HPDE6-E6E7 (cell line): ENCODE results near the gene OVCA2.

Experiments
- DNase-seq: peaks from one replicate; pipeline ENCODE4 v3.0.0; 2011; ENCODE audit warnings: missing footprints; ENCODE audit errors: extremely low spot score

Gene OVCA2

DNA sequence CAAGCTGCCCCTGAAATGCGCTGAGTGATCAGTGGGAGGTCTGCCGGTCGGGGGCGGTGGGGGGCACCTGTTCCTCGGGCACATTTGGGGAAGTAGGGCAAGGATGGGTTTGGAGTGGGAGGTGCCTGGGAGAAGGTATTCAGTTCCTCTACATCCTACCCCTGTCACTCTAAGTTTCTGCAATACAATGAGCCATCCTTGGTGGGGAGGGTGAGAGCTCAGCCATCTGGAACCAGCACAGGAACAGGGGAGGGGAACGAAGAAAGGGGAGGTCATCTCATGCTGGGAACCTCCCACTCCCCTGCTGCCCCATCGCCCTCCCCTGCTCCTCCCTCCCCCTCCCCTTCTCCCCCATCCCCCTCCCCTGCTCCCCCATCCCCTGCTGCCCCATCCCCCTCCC, 7.7 kb upstream of the OVCA2 start:
- DNase-seq = no peak

DNA sequence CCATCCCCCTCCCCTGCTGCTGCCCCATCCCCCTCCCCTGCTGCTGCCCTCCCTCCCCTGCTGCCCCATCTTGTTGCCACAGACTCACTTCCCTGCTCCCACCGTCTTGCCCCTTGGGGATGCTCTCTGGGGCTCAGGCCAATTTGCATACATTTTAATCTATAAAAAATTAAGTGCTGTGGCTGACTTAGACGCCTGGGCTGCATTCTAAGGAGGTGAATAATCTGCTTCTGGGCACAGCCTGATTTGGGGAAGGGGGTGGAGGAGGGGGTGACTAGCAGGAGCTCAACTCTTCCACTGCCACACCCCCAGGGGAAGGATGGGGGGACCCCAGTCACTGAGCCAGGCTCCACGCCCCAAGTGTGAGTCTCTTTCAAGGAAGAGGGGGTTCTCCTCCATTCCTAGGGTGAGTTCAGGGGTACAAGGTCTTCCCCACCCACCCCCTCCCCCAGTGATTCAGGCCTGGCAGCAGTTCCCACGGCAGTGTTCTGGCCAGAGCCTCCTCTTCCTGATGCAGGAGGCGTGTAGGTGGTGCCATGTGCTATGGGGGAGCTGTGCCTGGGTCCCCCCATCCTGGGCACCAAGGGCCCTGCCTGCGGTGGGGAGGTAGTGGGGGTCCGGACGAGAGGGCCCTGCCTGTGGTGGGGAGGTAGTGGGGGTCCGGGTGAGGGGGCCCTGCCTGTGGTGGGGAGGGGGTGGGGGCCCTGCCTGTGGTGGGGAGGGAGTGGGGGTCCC, 6.8 kb upstream of the OVCA2 start:
- DNase-seq = no peak

DNA sequence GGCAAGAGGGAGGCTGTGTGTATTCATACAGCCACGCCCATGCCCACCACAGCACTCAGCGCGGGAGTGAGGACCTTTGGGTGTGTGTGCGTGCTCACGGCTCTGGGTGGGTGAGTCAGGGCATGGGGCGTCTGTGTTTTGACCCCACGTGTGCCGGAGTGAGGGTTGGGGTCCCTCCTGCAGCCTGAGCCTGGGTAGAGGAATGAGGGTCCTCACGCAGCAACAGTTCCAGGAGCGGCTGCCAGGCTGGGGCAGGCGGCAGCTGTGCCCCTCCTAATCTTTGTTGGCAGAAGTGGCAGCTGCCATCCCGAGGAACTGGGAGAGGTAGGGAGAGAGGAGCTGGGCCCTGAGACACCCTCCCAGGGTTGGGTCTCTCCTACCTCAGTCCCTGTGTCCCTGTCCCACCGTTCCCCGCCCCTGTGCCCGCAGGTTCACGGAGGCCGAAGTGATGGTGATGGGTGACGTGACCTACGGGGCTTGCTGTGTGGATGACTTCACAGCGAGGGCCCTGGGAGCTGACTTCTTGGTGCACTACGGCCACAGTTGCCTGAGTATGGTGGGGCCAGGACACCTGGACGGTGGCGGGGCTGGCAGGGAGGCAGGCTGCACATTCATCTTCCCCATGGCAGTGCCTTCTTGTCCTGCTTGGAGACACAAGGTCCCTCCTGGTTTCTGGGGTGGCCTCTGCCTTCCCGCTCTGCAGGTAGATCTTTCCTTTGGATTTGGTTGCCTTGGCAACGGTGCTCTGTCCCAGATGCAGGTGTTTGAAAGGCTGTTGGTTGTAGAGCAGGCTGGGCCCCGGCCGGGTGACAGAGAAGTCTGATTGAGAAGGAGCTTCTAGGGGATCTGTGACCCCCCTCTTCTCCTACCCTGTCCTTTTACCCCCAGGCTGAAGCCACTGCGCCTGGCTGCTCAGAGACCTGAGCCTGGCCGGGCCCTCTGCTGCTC, 6.0 kb upstream of the OVCA2 start:
- no peak for DNase-seq

DNA sequence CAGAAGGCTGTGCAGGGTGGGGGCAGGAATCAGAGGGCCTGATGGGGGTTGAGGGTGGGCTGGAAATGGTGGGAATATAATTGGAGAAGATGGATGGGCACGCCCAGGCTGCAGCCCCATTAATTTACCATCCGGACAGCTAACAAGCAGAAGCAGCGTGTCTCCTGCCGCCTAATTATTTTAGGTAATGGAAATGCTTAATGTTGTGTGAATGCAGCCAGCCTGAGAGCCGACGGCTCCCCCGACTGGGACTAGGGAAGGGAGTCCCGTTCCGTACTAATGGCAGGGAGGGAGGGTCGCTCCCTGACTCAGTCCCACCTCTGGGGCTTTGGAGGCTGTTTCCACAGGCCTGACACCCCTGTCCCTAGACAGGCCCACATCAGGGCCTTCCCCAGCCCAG, 4.7 kb upstream of the OVCA2 start:
- DNase-seq = no peak

DNA sequence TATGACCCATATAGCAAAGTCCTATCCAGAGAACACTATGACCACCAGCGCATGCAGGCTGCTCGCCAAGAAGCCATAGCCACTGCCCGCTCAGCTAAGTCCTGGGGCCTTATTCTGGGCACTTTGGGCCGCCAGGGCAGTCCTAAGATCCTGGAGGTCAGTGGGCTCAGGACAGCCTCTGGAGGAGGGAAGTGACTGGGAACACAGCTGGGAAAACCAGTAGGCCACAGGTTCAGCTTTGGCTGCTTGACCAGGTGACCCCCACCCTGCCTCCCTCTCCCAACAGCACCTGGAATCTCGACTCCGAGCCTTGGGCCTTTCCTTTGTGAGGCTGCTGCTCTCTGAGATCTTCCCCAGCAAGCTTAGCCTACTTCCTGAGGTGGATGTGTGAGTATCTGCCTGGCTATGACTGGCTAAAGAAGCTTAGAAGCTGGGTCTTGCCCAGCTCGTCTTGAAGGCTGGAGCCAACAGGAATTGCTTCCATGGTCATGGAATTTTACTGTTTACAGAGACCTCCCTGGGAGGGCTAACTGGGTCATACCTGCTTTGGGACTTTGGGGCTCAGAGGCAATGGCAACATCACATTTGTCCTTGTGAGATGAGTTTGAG, 1.5 kb upstream of the OVCA2 start:
- no peak for DNase-seq

DNA sequence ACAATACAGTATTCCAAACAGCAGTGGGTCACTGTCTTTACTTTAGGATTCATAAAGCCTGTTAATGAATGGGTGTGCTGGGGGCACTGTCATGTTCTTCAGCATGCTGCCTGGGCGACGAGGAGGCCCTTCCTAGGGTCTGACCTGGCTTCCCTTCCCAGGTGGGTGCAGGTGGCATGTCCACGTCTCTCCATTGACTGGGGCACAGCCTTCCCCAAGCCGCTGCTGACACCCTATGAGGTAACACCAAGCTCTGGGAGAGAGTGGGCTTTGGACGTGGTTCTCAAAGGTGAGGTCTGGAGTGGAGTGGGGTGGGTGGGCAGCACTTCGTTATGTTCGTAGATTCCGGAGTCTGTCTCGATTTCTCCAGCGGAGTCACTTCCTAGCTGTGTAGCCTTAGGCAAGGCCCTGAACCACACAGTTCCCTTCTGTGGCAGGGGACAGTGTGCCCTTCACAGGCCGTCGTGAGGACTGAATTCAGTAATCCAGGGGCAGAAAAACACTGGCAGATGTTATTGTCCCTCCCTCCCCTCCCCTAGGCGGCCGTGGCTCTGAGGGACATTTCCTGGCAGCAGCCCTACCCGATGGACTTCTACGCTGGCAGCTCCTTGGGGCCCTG, 771 bp upstream of the OVCA2 start:
- no peak for DNase-seq

DNA sequence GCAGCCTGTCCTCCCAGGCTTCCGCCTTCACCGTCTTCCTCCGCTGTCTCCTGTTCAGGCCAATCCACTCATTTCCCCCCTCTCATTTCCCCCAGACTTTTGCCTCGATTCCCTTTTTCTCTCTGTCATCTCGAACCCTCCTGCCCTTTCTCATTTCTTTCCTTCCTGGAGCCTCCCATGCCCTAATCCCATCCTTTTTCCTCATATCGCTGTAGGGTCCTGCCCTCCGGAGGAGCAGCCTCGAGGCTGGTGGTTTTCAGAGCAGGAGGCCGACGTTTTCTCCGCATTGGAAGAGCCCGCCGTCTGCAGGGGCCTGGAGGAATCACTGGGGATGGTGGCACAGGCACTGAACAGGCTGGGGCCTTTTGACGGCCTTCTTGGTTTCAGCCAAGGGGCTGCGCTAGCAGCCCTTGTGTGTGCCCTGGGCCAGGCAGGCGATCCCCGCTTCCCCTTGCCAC, 597 bp downstream of the OVCA2 start:
- no peak for DNase-seq

DNA sequence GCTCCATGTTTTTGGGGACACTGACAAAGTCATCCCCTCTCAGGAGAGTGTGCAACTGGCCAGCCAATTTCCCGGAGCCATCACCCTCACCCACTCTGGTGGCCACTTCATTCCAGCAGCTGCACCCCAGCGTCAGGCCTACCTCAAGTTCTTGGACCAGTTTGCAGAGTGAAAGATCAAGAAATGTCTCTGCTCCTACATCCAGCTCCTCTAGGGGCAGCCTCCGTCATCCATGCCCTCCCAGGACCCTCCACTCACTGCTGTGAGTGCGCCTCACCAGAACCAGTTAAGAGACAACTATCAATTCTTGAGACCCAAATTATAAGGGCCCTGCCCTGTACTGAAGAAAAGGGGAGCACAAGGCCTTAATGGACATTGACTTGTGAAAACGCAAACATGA, 1.1 kb downstream of the OVCA2 start:
- DNase-seq = no peak

DNA sequence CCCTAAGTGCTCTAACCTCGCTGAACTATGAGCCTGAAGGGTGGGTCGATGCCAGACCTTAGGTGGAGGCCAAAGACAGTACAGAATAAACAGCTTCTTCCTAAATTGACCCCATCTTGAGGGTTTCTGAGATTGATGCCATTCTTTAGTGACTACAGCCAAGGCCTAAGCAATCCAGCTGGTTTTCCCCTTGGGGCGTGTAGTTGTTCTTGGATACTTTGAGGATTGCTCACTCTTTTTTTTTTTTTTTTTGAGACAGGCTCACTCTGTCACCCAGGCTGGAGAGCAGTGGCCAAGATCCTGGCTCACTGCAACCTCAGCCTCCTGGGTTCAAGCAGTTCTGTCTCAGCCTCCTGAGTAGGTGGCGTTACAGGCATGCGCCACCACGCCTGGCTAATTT, 2.0 kb downstream of the OVCA2 start:
- no peak for DNase-seq

DNA sequence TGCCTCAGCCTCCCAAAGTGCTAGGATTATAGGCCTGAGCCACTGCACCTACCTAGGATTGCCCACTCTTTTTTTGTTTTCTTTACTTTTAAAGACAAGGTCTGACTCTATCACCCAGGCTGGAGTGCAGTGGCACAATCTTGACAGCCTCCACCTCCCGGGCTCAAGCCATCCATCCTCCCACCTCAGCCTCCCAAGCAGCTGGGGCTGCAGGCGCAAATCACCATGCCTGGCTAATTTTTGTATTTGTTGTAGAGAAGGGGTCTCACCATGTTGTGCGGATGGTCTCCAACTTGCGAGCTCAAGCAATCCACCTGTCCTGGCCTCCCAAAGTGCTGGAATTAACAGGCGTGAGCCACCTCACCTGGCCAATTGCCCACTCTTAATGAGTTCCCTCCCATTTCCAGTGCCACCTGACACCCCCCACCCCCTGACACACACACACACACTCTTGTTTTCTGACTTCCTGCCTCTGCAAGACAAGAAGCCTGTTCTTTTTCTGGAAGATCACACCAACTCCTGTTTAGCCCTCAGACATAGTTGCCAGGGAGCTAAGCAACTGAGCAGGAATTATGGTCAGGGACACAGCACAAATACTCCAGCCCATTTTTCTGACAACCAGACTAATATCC, 2.6 kb downstream of the OVCA2 start:
- no peak for DNase-seq

DNA sequence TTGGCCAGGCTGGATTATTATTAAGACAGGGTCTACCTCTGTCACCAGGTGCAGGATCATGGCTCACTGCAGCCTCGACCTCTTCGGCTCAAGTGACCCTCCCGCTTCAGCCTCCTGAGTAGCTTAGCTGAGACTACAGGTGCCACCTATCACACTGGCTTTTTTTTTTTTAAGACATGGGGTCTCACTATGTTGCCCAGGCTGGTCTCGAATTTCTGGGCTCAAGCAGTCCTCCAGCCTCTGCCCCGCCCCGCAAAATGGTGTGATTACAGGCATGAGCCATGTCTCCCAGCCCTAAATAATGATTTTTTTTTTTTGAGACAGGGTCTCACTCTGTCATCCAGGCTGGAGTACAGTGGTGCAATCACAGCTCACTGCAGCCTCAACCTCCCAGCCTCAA, 5.8 kb downstream of the OVCA2 start:
- DNase-seq = no peak

DNA sequence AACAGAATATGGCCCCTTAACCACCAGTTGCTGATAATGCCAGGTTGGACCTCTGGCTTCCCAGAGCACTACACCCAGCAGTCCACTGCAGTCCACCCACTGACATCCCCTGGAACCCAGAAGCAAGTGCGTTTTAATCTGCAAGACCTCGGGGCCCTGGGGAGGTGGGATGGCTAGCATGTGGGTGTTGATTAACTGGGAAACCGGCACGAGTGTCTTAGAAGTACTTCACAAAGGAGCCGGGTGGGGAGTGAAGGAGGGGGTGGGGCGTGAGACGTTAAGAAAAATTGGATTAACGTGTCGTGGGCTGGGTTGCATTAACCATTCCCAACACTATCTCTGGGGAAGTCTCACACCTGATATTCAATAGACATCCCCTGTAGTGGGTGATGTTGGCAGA, 7.0 kb downstream of the OVCA2 start:
- DNase-seq = no peak

DNA sequence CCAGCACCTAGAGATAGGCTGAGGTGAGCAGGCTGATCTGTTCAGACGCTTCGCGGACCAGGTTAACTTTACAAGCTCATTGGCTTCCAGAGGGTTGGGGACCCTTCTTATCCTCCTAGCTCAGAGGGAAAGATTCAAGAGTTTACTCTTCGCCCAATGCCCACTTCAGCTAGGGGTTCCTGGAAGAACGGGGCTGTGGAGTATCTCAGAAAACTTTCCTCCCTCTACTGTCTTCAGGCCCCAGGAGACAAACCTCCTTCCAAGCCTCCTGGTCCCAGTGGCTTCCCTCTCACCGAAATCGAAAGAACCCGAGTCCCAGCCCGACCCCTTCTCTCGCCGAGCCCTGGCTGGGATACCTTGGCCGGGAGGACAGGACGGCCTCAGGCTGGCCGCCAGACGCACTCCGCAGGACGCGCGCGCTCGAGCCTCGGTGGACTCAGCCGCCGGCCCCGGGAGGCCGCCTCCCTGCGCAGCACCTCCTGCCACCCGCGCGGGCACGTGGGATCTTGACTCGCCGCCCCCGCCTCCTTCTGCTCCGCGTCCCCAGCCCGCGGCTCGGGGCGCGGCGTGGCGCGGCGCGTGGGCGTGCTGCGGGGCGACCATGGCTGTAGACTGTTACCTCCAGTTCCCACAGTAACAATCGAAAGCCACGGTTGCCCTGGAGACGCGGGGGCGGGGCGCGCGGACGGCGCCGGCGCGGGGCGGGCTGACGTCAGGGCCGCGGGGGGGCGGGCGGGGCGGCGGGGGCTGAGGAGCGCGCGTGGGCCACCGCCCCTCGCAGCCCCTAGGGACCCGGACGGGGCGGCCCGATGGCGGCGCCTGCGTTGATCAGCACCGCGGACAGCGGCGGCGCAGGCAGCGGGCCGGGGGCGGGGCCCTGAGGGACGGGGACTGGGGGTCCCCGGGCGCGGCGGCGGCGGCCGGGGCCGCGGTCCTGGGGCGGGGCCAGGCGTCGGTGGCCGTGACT, 7.8 kb downstream of the OVCA2 start:
- DNase-seq = no peak

DNA sequence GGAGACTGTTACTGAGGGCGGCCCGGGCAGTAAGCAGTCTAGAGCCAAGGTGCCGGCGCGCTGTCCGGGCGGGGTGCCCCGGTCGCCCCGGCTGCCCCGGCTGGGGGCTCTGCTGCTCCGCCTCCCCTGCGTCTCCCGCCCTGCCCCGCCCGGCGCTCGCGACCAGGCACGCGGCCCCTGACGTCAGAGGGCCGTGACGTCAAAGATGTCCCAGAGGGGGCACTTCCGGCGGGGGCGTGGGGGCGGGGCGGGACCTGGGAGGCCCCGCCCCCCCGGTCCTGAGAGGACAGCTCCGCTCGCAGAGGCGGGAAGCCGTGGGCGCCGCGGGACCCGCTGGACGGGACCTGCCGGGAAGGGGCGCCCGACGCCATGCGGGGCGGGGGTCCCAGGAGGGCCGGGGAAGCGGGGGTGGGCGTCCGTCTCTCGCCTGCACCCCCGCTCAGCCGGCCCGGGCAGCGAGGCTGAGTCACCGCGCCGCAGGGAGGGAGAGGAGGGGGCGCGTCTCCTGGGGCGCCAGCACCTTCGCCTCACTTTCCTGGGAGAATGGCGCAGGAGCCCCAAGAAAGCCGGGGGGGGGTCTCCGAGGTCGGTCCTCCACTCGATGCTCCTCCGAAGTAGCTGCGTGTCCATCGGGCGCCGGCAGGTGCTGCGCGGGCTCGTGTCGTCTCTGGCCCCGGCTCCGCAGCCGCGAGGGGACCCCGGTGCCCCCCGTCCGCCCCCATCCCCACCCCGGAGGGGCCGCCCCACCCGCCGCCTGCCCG, 8.7 kb downstream of the OVCA2 start:
- DNase-seq = no peak

DNA sequence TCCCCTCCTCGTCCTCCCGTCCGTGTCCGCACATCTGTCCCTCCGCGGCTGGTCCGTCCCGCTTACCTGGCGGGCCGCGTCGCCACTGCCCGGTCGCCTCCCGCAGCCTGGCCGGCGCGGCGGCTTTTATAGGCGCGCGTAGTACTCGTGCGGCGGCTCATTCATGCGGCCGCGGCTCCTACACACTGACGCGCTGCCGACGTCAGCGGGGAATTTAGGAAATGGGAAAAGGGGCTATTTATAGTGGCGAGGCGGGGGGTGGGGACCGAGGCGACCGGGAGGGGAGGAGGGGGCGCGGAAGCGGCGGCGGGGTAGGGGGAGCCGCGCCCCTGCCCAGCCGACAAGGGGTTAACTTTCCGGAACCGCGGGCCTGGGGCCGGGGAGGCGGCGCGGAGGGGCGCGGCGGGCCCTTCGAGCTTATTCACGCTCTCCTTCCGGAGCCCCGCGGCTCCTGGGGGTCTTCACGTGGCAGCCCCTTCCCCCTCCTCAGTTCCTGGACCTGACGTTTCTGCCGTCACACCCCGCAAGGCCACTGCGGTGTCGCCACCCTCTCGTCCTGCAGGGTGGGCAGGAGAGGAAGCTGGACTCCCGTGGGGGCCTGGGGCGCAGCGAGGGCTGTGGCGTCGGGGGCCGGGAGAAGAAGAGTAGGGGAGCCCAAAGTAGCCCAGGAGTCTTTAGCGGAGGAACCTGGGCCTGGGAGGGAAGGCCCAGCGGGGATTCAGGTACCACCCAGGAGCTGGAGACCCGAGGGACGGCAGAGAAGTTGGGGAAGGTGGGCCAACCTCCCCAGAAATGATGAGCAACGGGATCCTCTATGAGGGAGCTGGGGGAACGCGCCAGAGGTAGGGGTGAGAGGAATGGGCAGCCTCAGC, 9.5 kb downstream of the OVCA2 start:
- DNase-seq = no peak

DNA sequence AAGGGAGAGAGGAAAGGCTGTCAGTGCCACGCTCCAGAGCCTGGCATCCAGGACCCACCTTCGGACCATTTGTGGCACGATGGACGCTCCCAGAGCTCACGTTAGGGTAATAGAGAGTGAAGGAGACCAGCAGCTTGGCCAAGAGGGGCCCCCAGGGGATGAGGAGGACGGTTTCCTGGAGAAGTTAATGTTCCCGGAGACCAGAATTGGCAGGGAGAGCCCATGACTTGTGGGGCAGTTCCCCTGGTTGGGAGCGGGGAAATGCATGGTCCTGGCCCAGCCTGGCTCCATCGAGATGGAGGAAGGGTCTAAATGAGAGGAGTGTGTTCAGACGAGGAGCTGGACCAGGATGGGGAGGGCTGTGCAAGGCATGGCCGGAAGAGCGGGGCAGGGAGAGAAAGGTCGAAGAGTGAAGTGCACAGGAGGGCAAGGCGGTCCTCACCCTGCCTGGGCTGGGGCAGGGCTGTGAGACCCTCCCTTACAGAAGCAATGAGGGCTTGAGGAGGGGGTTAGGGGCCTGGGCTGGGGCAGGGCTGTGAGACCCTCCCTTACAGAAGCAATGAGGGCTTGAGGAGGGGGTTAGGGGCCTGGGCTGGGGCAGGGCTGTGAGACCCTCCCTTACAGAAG, 10.2 kb downstream of the OVCA2 start:
- no peak for DNase-seq

DNA sequence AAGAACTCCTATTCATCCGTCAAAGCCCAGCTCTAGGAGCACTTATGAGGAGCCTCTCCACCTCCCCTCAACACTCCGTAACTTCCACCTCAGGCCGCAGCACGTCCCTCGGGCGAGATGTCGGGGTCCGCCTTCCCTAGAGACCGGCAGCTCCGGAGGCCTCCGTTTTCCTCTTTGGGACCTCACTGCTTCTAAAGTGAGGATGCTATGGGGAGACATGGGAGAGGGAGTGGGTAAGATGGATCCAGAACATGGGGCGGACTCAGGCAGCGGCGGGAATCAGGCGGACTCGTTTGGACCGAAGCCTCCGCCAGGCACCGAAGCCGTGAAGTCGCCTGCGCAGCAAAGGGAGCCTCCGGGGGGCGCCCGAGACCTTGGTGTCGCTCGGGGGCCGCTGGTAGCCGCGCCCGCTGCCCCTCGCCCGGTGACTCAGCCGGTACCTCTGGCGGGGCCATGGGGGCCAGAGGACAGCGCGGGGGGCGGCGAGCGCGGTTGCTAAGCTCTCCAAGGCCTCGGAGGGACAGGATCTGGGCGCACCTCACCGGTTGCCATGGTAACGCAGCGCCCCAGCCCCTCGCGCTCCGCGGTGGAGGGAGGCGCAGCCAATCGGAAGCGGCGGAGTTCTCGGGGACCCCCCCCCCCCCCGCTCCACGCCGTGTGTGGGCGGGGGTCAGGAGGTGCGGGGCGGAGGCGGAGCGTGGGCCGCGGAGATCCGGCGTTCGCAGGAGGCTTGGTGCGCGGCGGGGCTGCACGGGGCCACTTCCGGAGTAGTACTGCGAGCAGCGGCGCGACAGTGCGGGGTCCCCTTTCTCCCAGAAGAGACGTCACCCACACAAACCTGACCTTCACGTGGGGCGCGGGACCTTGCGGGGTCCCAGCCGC, 11.8 kb downstream of the OVCA2 start:
- no peak for DNase-seq

DNA sequence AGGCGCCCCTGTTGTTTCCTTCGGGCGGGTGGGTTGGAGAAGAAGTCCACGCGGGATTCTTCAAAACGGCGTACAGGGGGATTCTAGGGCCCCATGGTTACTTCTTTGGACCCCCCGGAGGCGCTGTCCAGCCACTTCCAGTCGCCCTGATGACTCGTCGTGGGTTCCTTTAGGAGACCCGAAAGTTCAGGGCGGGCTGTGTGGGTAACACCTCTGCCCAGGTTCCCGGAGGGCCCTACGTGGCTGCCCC, 12.4 kb downstream of the OVCA2 start:
- DNase-seq = no peak
